Measurements from ENCODE around the gene THRB.

- no peak for TF ChIP-seq EZH2 (IDR thresholded peaks at IDR 0.05; ENCODE audit: insufficient read depth, poor library complexity, severe bottlenecking)
- no peak for TF ChIP-seq EZH2phosphoT487 (IDR thresholded peaks at IDR 0.05; ENCODE audit: insufficient read depth, low read depth)
Measured at GRCh38 chr3:24359645-24360462, 134.8 kb downstream of the THRB start.

Measured in GM23248 (cell line).